ENCODE measurements around the gene MERTK. TPM values are rescaled to one million over a fixed set of nuclear protein-coding genes. Genes with fewer than 3 reads are reported as not detected.
"Not testable (repeated sequence)": the region's sequence is repeated elsewhere in the genome, so short reads cannot be mapped to it uniquely, and the experiment has no call there.

The MERTK gene
- total and polyA plus RNA-seq, 2 donors (not counting 1 experiment from before 2014, with no cell fraction given): 0.04 to 0.34 TPM

GRCh38 chr2:111910609-111911277 lies 12.3 kb downstream of the MERTK start:
- Histone ChIP-seq H3K4me1 (ENCODE audit: control insufficient read depth in 2 of 2, insufficient read depth in 2 of 2, low read length in 2 of 2) (peaks cover 13 to 15% of the 10 kb centered on the region in 2 donors), H3K4me2 (replicated peaks; ENCODE audit: low read depth, low read length, poor library complexity, severe bottlenecking) (no peak overlapping the region), H3K9me3 (ENCODE audit: control extremely low read depth in 1 of 3, control insufficient read depth in 2 of 3, insufficient read depth in 1 of 3, low read length in 2 of 3) (no peaks in the 10 kb centered on the region), H3K79me2 (ENCODE audit: control insufficient read depth, insufficient read depth, low read length) (no peaks in the 10 kb centered on the region), H2AFZ (ENCODE audit: insufficient read depth, low read depth, low read length, poor library complexity, severe bottlenecking) (no peak overlapping the region), H3K36me3 (replicated peaks in 1 of 2; ENCODE audit: control extremely low read depth in 1 of 2, control insufficient read depth in 1 of 2, extremely low read depth in 1 of 2, insufficient read depth in 2 of 2, low read length in 1 of 2) (no peaks in the 10 kb centered on the region), H3K4me3 (ENCODE audit: control extremely low read depth in 1 of 5, extremely low read depth in 1 of 5, insufficient read depth in 1 of 5, low read depth in 2 of 5, low read length in 4 of 5) (no peak overlapping the region), H4K20me1 (ENCODE audit: control insufficient read depth, insufficient read depth, low read length, poor library complexity, severe bottlenecking) (no peaks in the 10 kb centered on the region), H3K9ac (ENCODE audit: low read length) (no peak overlapping the region), H3K27ac (ENCODE audit: low read length in 2 of 2) (no peak overlapping the region), H3K27me3 (replicated peaks in 1 of 4; ENCODE audit: control extremely low read depth in 1 of 4, control insufficient read depth in 3 of 4, insufficient read depth in 4 of 4, low read length in 3 of 4) (no peaks in the 10 kb centered on the region)
- no peak for ATAC-seq (ENCODE audit: low read depth)
- CTCF ChIA-PET: no interaction called here
- no peaks in the 10 kb centered on the region for H3K27me3 Mint-ChIP-seq
- H3K4me1 Mint-ChIP-seq: peaks cover 14% of the 10 kb centered on the region
- POLR2A ChIA-PET: no interaction called here
- intact Hi-C loops (cut with micrococcal nuclease): no loop called here
- DNase-seq: no peak
- H3K4me3 Mint-ChIP-seq: no peak overlapping the region
- TF ChIP-seq EZH2 (IDR thresholded peaks at IDR 0.05; ENCODE audit: borderline replicate concordance, insufficient read depth, low read depth, low read length, poor library complexity, severe bottlenecking): no peak
- no peak overlapping the region for H3K27ac Mint-ChIP-seq
- 100% methylated on average over 1 of the region's 2 CpGs for WGBS (ENCODE audit: insufficient coverage)
- no peaks in the 10 kb centered on the region for H3K9me3 Mint-ChIP-seq (ENCODE audit: insufficient read depth)

- H3K27me3 Mint-ChIP-seq; H3K9me3 ChIP-seq (ENCODE audit: control extremely low read depth in 1 of 3, control insufficient read depth in 2 of 3, insufficient read depth in 1 of 3, low read length in 2 of 3); H3K4me3 ChIP-seq (ENCODE audit: control extremely low read depth in 1 of 5, extremely low read depth in 1 of 5, insufficient read depth in 1 of 5, low read depth in 2 of 5, low read length in 4 of 5); H3K4me2 ChIP-seq (replicated peaks; ENCODE audit: low read depth, low read length, poor library complexity, severe bottlenecking); H3K79me2 ChIP-seq (ENCODE audit: control insufficient read depth, insufficient read depth, low read length); intact Hi-C loops (cut with micrococcal nuclease); H4K20me1 ChIP-seq (ENCODE audit: control insufficient read depth, insufficient read depth, low read length, poor library complexity, severe bottlenecking); H3K4me3 Mint-ChIP-seq; H3K4me1 Mint-ChIP-seq; H3K27me3 ChIP-seq (replicated peaks in 1 of 4; ENCODE audit: control extremely low read depth in 1 of 4, control insufficient read depth in 3 of 4, insufficient read depth in 4 of 4, low read length in 3 of 4); H3K27ac ChIP-seq (ENCODE audit: low read length in 2 of 2); H2AFZ ChIP-seq (ENCODE audit: insufficient read depth, low read depth, low read length, poor library complexity, severe bottlenecking); H3K4me1 ChIP-seq (ENCODE audit: control insufficient read depth in 2 of 2, insufficient read depth in 2 of 2, low read length in 2 of 2); ATAC-seq (ENCODE audit: low read depth); DNase-seq; H3K36me3 ChIP-seq (replicated peaks in 1 of 2; ENCODE audit: control extremely low read depth in 1 of 2, control insufficient read depth in 1 of 2, extremely low read depth in 1 of 2, insufficient read depth in 2 of 2, low read length in 1 of 2); POLR2A ChIA-PET; H3K9ac ChIP-seq (ENCODE audit: low read length); H3K9me3 Mint-ChIP-seq (ENCODE audit: insufficient read depth); H3K27ac Mint-ChIP-seq: not testable (repeated sequence)
- CTCF ChIA-PET: interaction anchor here (0.7 kb wide), 1 partner anchor 692 kb away, joined by 3 read pairs; no protein-coding TSS in a partner anchor
- 85% methylated on average over 2 of the region's 7 CpGs for WGBS (ENCODE audit: insufficient coverage)
These were observed 13.0 kb downstream of the MERTK start for GRCh38 chr2:111911295-111911977.
